Measurements from ENCODE around the gene UPF2.

UPF2 gene

GRCh38 chr10:11902646-11903045 is 140.0 kb downstream of the UPF2 start:
- H3K4me3 ChIP-seq (ENCODE audit: low read length) = no peak overlapping the region
- no peak for DNase-seq (ENCODE audit: low read depth)
- TF ChIP-seq CTCF (conservative IDR thresholded peaks at IDR 0.05; ENCODE audit: low read length) = no peak

GRCh38 chr10:11901833-11902475 is 140.7 kb downstream of the UPF2 start:
- no peak for TF ChIP-seq CTCF (conservative IDR thresholded peaks at IDR 0.05; ENCODE audit: low read length)
- H3K4me3 ChIP-seq (ENCODE audit: low read length) = no peak overlapping the region
- DNase-seq (ENCODE audit: low read depth) = no peak

- no peak for DNase-seq (ENCODE audit: low read depth)
- TF ChIP-seq CTCF (conservative IDR thresholded peaks at IDR 0.05; ENCODE audit: low read length) = no peak
- no peak overlapping the region for H3K4me3 ChIP-seq (ENCODE audit: low read length)
These were observed 141.2 kb downstream of the UPF2 start for GRCh38 chr10:11901454-11901832.

GRCh38 chr10:11901036-11901301 is 141.6 kb downstream of the UPF2 start:
- DNase-seq (ENCODE audit: low read depth) = no peak
- TF ChIP-seq CTCF (conservative IDR thresholded peaks at IDR 0.05; ENCODE audit: low read length) = no peak
- H3K4me3 ChIP-seq (ENCODE audit: low read length) = no peak overlapping the region

GRCh38 chr10:11899067-11899876 is 143.3 kb downstream of the UPF2 start:
- no peak for TF ChIP-seq CTCF (conservative IDR thresholded peaks at IDR 0.05; ENCODE audit: low read length)
- H3K4me3 ChIP-seq (ENCODE audit: low read length) = no peak overlapping the region
- no peak for DNase-seq (ENCODE audit: low read depth)

GRCh38 chr10:11898372-11899066 is 144.1 kb downstream of the UPF2 start:
- H3K4me3 ChIP-seq (ENCODE audit: low read length) = no peak overlapping the region
- DNase-seq (ENCODE audit: low read depth) = no peak
- TF ChIP-seq CTCF (conservative IDR thresholded peaks at IDR 0.05; ENCODE audit: low read length) = no peak

GRCh38 chr10:11898033-11898371 is 144.6 kb downstream of the UPF2 start:
- DNase-seq (ENCODE audit: low read depth) = no peak
- TF ChIP-seq CTCF (conservative IDR thresholded peaks at IDR 0.05; ENCODE audit: low read length) = no peak
- H3K4me3 ChIP-seq (ENCODE audit: low read length) = no peak overlapping the region
